ENCODE measurements around the gene TJAP1.
"Not testable (repeated sequence)": the region's sequence is repeated elsewhere in the genome, so short reads cannot be mapped to it uniquely, and the experiment has no call there.

Gene TJAP1

GRCh38 chr6:43453831-43454230 is 23.5 kb upstream of the TJAP1 start:
- DNase-seq = no peak

DNA sequence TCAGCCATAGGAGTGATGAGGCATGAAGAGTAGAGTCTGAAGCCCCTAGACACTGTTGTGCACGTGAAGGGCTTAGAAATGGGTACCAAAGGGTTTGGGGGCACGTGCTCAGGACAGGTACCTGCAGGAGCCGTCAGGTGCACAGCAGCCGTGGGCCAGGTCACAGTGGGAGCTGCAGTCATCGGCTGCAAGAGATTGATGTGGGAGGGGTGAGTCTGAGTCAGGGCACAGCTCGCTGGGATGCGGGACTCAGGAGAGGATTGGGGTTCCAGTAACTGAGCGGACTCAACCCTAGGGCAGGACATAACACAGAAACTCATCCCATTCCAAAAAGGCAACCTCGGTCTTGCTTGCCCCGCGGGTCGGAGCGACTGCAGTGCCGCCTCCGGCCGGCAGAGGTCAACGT is 23.1 kb upstream of the TJAP1 start:
- no peak for DNase-seq

GRCh38 chr6:43454696-43455530 is 22.5 kb upstream of the TJAP1 start:
- DNase-seq = peak; percentile 88

DNA sequence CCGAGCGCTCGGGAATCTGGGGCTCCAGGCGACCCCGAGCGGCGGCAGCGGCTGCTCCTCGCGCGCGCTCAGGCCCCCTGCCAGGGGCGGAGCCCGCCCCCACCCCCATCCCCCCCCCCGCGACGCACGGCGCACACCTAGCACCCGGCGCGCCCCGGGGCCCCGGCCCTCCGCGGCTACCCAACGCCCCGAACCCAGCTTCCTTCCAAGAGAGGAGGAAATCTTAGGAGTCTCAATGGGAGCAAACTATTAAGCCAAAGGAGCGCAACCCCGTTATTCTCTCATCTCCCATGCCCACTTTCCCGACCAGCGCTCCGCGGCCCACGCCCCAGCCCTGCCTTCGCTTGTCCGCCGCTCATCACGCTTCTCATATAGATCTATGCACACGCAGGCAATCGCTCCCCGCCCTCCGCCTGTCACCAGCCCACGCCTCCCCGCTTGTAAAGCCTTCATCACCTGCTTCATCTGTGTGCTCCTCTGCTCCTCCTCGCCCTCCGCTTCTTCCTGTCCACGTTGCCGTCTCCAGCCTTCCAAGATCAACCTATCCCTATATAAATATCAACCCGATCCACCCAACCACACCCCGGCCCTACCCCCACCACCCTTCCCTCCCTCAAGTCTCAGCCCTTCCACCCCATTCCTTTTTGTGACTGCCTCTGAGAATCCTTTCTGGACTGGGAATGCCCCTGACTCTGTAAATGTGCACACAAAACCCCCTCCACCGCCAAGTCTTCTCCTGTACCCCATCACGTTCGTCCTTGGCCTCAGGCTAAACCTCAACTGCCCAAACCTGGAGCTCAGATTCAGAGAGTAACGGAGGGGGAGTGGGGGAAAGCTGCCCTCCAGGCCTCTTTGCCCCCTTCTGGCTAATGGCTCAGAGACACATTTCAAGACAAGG is 21.6 kb upstream of the TJAP1 start, which contains the start of gene DLK2:
Gene DLK2 (minus strand): TSS at position 18 of the 898 bp plus-strand sequence. CDS start 723 bp downstream, outside the sequence.
- no peak for DNase-seq

GRCh38 chr6:43457643-43458042 is 19.7 kb upstream of the TJAP1 start:
- no peak for DNase-seq

DNA sequence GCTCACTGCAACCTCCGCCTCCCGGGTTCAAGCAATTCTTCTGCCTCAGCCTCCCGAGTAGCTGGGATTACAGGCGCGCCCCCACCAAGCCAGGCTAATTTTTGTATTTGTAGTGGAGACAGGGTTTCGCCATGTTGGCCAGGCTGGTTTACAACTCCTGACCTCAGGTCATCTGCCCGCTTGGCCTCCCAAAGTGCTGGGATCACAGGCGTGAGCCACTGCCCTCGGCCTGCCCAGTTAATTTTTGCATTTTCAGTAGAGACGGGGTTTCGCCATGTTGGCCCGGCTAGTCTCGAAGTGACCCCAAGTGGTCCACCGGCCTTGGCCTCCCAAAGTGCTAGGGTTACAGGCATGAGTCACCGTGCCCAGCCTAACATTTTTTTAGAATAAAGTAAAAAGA is 19.2 kb upstream of the TJAP1 start:
- not testable (repeated sequence) for DNase-seq

GRCh38 chr6:43459535-43459934 is 17.8 kb upstream of the TJAP1 start:
- no peak for DNase-seq

- DNase-seq = no peak
Measured at GRCh38 chr6:43460032-43460431, 17.3 kb upstream of the TJAP1 start.

GRCh38 chr6:43461936-43462335 is 15.4 kb upstream of the TJAP1 start:
- no peak for DNase-seq

DNA sequence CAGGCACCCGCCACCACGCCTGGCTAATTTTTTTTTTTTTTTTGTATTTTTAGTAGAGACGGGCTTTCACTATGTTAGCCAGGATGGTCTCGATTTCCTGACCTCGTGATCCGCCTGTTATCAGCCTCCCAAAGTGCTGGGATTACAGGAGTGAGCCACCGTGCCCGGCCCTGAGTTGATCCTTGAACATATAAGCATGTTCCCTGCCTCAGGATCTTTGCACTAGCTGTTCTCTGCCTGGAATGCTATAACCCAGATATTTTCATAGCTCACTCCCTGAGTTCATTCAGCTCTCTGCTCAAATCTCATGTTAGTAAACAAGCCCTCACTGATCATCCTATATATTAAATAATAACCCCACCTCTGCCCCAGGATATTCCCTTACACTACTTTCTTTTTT is 13.0 kb upstream of the TJAP1 start:
- DNase-seq = no peak

- no peak for DNase-seq
Measured at GRCh38 chr6:43465948-43466347, 11.4 kb upstream of the TJAP1 start.

GRCh38 chr6:43467265-43467664 is 10.1 kb upstream of the TJAP1 start:
- DNase-seq = not testable (repeated sequence)

DNA sequence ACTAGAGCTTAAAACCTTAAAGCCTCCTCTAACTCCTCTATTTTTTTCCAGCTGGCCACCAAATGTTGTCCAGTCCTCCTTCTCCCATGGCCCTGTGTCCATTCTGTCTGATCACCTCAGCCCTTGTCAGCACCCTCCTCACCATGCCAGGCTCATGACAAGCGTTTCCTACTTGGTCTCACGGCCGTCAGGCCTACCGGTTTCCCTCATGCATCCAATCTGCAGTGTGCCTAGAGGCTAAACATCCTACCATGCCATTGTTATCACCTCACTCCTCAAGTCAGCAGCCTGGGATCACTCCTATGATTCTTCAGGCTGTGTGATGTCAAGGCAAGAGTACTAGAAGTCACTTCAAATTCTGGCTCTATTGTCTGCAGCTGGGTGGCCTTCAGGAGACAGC is 9.6 kb upstream of the TJAP1 start:
- DNase-seq = no peak

GRCh38 chr6:43468240-43468639 is 9.1 kb upstream of the TJAP1 start:
- no peak for DNase-seq

GRCh38 chr6:43468748-43469681 is 8.4 kb upstream of the TJAP1 start:
- no peak for DNase-seq

GRCh38 chr6:43469947-43470346 is 7.4 kb upstream of the TJAP1 start:
- no peak for DNase-seq

DNA sequence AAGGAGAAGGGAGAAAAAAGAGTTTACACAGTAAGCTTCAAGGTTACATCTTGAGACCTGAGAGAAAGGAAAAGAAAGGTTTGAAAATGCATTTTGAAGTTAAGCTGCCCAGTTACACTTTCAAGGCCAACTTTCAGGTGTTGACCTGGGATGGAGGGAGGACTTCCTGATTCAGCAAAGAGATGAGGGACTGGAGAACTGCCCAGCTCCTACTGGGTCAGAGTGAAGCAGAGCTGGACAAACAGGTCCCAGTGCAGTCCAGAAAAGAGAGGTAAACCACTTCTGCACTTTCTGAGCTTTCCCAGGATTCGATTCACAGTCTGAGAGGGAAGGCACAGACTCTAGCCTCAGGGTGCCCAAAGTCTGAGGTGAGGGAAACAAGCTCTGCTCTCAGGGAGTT is 6.0 kb upstream of the TJAP1 start:
- DNase-seq = no peak

DNA sequence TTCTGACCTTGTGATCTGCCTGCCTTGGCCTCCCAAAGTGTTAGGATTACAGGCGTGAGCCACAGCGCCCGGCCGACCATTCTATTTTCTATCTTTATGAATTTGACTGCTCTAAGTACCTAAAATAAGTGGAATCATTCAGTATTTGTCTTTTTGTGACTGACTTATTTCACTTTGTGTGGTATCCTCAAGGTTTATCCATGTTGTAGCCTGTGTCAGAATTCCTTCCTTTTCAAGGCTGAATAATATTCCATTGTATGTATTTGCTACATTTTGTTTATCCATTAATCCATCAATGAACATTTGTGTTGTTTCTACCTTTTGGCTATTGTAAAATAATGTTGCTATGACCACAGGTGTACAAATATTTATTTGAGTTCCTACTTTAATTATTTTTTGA is 4.9 kb upstream of the TJAP1 start:
- no peak for DNase-seq

DNA sequence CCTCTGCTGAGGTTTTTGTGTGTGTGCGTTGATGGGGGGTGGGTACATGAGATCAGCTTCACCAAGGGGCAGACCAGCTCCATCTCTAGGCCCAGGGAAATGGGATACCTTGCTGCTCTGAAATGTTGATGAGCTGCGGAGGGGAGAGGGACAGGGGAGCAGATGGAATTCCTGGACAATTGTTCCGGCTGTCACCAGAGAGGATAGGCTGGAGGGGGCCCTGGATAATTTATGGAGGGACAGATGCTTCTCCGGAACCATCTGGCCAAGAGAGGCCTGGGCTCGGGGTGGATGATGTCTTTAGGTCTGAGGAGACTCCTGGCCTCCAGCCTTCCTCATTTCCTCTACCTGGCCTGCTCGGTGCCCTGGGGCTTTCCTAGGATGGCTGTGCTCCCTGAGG is 1.9 kb upstream of the TJAP1 start:
- DNase-seq = no peak

DNA sequence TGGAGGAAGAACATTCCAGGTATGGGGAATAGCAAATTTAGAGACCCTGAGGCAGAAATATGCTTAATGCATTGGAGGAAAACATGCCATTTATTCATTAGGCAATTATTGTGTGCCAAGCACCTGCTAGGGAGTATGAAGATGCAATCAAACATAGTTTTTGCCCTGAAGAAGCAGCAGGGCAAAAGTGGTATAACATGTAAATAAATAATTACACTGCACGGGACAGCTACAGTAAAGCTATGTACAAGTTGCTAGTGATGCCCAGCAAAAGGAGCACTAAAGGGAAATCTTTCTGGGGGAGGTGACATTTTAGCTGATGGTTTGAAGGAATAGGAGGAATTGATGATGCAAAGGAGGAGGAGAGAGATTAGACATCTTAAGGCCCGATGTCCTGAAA is 624 bp upstream of the TJAP1 start:
- no peak for DNase-seq

GRCh38 chr6:43478008-43478372 is 620 bp downstream of the TJAP1 start:
- no peak for DNase-seq

- DNase-seq = no peak
Measured at GRCh38 chr6:43481075-43481474, 3.7 kb downstream of the TJAP1 start.
